HUES64 (cell line): ENCODE results near the gene GCAT.
"Not testable (repeated sequence)": the region's sequence is repeated elsewhere in the genome, so short reads cannot be mapped to it uniquely, and the experiment has no call there.

Experiments
- H3K27ac ChIP-seq: 2 replicates; pipeline ENCODE4 v1.7.0; 2013; ENCODE audit warnings: low read depth, low read length, inconsistent platforms
- H3K27me3 ChIP-seq: 2 replicates; pipeline ENCODE4 v1.6.1; 2013; ENCODE audit warnings: mild to moderate bottlenecking, low read length; ENCODE audit not compliant: insufficient read depth
- H3K36me3 ChIP-seq: 2 replicates; pipeline ENCODE4 v1.6.1; 2013; ENCODE audit warnings: mild to moderate bottlenecking, low read length; ENCODE audit not compliant: insufficient read depth
- H3K4me1 ChIP-seq: 2 replicates; pipeline ENCODE4 v1.6.1; 2013; ENCODE audit warnings: mild to moderate bottlenecking, low read length, moderate library complexity; ENCODE audit not compliant: insufficient read depth
- H3K4me3 ChIP-seq: 2 replicates; pipeline ENCODE4 v1.5.1; 2013; ENCODE audit warnings: mild to moderate bottlenecking, low read length, moderate library complexity
- H3K9ac ChIP-seq: 2 replicates; pipeline ENCODE4 v1.6.1; 2013; ENCODE audit warnings: mild to moderate bottlenecking, low read depth, low read length
- H3K9me3 ChIP-seq: 2 replicates; pipeline ENCODE4 v1.6.1; 2013; ENCODE audit warnings: low read depth, low read length; ENCODE audit not compliant: insufficient read depth
- WGBS: fragments of 150-250, 120-280 bp; methylation state at CpG from one replicate; pipeline ENCODE4 v1.1.7; 2013; ENCODE audit warnings: missing lambda C conversion rate; 5-methylcytosine and 5-hydroxymethylcytosine counted together

The GCAT gene

GRCh38 chr22:37784829-37785495 lies 22.8 kb upstream of the GCAT start:
- Histone ChIP-seq H3K9me3 (no peaks in the 10 kb centered on the region), H3K36me3 (no peaks in the 10 kb centered on the region), H3K27ac (no peak overlapping the region), H3K27me3 (peaks cover 3% of the 10 kb centered on the region; the same call in 1 of the 2 replicates), H3K9ac (no peak overlapping the region), H3K4me3 (no peak overlapping the region), H3K4me1 (no peaks in the 10 kb centered on the region)
- WGBS = 82% methylated on average over 11 of the region's 11 CpGs

- Histone ChIP-seq H3K9ac (no peak overlapping the region), H3K27me3 (no peaks in the 10 kb centered on the region; the same call in 1 of the 2 replicates), H3K36me3 (no peaks in the 10 kb centered on the region), H3K27ac (no peak overlapping the region), H3K4me3 (no peak overlapping the region), H3K4me1 (no peaks in the 10 kb centered on the region), H3K9me3 (no peaks in the 10 kb centered on the region)
- WGBS = 75% methylated on average over 2 of the region's 2 CpGs
These were observed 17.5 kb upstream of the GCAT start for GRCh38 chr22:37790234-37790633.

- H3K36me3 ChIP-seq = no peaks in the 10 kb centered on the region
- no peak overlapping the region for H3K4me3 ChIP-seq
- no peaks in the 10 kb centered on the region for H3K4me1 ChIP-seq
- no peak overlapping the region for H3K27ac ChIP-seq
- WGBS = 98% methylated on average over 5 of the region's 6 CpGs
- no peaks in the 10 kb centered on the region for H3K9me3 ChIP-seq
- no peak overlapping the region for H3K9ac ChIP-seq
- no peaks in the 10 kb centered on the region for H3K27me3 ChIP-seq
These were observed 15.2 kb upstream of the GCAT start for GRCh38 chr22:37792494-37792893.

GRCh38 chr22:37794376-37794775 lies 13.4 kb upstream of the GCAT start:
- Histone ChIP-seq H3K9me3 (no peaks in the 10 kb centered on the region), H3K4me3 (no peak overlapping the region), H3K27me3 (peaks cover 2% of the 10 kb centered on the region; the same call in 1 of the 2 replicates), H3K27ac (no peak overlapping the region), H3K36me3 (no peaks in the 10 kb centered on the region), H3K4me1 (no peaks in the 10 kb centered on the region), H3K9ac (no peak overlapping the region)
- WGBS = 90% methylated on average over 2 of the region's 2 CpGs

GRCh38 chr22:37796079-37796478 lies 11.7 kb upstream of the GCAT start:
- no peak overlapping the region for H3K4me3 ChIP-seq
- WGBS = 72% methylated on average over 3 of the region's 3 CpGs
- no peak overlapping the region for H3K9ac ChIP-seq
- no peaks in the 10 kb centered on the region for H3K36me3 ChIP-seq
- H3K27ac ChIP-seq = no peak overlapping the region
- no peaks in the 10 kb centered on the region for H3K9me3 ChIP-seq
- H3K27me3 ChIP-seq = peaks cover 2% of the 10 kb centered on the region; the same call in 1 of the 2 replicates
- no peaks in the 10 kb centered on the region for H3K4me1 ChIP-seq

GRCh38 chr22:37797259-37797658 lies 10.5 kb upstream of the GCAT start:
- H3K27me3 ChIP-seq, H3K4me1 ChIP-seq, H3K36me3 ChIP-seq, H3K9ac ChIP-seq, H3K27ac ChIP-seq, H3K9me3 ChIP-seq, H3K4me3 ChIP-seq: not testable (repeated sequence)
- 92% methylated on average over 7 of the region's 7 CpGs for WGBS

- WGBS = 74% methylated on average over 14 of the region's 14 CpGs
- Histone ChIP-seq H3K4me1 (peaks cover 1% of the 10 kb centered on the region; the same call in 1 of the 2 replicates), H3K9me3 (no peaks in the 10 kb centered on the region), H3K27me3 (peaks cover 4% of the 10 kb centered on the region), H3K27ac (no peak overlapping the region), H3K4me3 (no peak overlapping the region), H3K9ac (no peak overlapping the region), H3K36me3 (no peaks in the 10 kb centered on the region)
These were observed 9.7 kb upstream of the GCAT start for GRCh38 chr22:37797874-37798500.

GRCh38 chr22:37799979-37800378 lies 7.8 kb upstream of the GCAT start:
- H3K36me3 ChIP-seq, H3K9ac ChIP-seq, H3K4me1 ChIP-seq, H3K27ac ChIP-seq, H3K4me3 ChIP-seq, H3K9me3 ChIP-seq: not testable (repeated sequence)
- peaks cover 21% of the 10 kb centered on the region for H3K27me3 ChIP-seq
- 85% methylated on average over 9 of the region's 9 CpGs for WGBS

- peak overlapping the region; percentile 83 for H3K4me3 ChIP-seq
- peaks cover 31% of the 10 kb centered on the region for H3K27me3 ChIP-seq
- no peak overlapping the region for H3K27ac ChIP-seq
- H3K9ac ChIP-seq = no peak overlapping the region
- H3K36me3 ChIP-seq = no peaks in the 10 kb centered on the region
- H3K9me3 ChIP-seq = no peaks in the 10 kb centered on the region
- H3K4me1 ChIP-seq = peaks cover 9% of the 10 kb centered on the region; the same call in 1 of the 2 replicates
- WGBS = 2% methylated on average over 13 of the region's 13 CpGs
These were observed 5.8 kb upstream of the GCAT start for GRCh38 chr22:37801946-37802309.

- H3K27ac ChIP-seq = no peak overlapping the region; the same call in 1 of the 2 replicates
- WGBS = under 1% methylated on average over 63 of the region's 63 CpGs
- 0 out of 2 replicates have a peak overlapping the region, but pooled peaks have one; percentile 1 for H3K9ac ChIP-seq
- no peaks in the 10 kb centered on the region for H3K36me3 ChIP-seq
- H3K27me3 ChIP-seq = peaks cover 31% of the 10 kb centered on the region
- peak overlapping the region; percentile 83 for H3K4me3 ChIP-seq
- peaks cover 9% of the 10 kb centered on the region; the same call in 1 of the 2 replicates for H3K4me1 ChIP-seq
- no peaks in the 10 kb centered on the region for H3K9me3 ChIP-seq
These were observed 5.2 kb upstream of the GCAT start for GRCh38 chr22:37802310-37803194.

GRCh38 chr22:37803195-37803638 lies 4.5 kb upstream of the GCAT start:
- H3K4me3 ChIP-seq = peak overlapping the region; percentile 83
- no peak overlapping the region for H3K27ac ChIP-seq
- peaks cover 9% of the 10 kb centered on the region; the same call in 1 of the 2 replicates for H3K4me1 ChIP-seq
- no peaks in the 10 kb centered on the region for H3K36me3 ChIP-seq
- peak overlapping the region; percentile 90 for H3K9ac ChIP-seq
- H3K27me3 ChIP-seq = peaks cover 33% of the 10 kb centered on the region
- WGBS = under 1% methylated on average over 16 of the region's 16 CpGs
- no peaks in the 10 kb centered on the region for H3K9me3 ChIP-seq
